ENCODE data around the gene IDH2.

GRCh38 chr15:90049030-90049429, 53.2 kb downstream of the IDH2 start:
- TF ChIP-seq EZH2phosphoT487 (IDR thresholded peaks at IDR 0.05; ENCODE audit: borderline replicate concordance, low read length) (no peak), CTCF (IDR thresholded peaks at IDR 0.05; ENCODE audit: low read depth, low read length, poor library complexity, severe bottlenecking) (no peak)
